Measurements from ENCODE around the gene RASA2. TPM values are rescaled to one million over a fixed set of nuclear protein-coding genes. Genes with fewer than 3 reads are reported as not detected.

Gene RASA2
- total RNA-seq, 6 experiments from 2014 or later, result 12.6 to 17.7 (median 14.5) TPM

- Mint-ChIP-seq H3K27ac (no peak overlapping the region), H3K4me3 (no peak overlapping the region), H3K9me3 (peaks cover 28% of the 10 kb centered on the region), H3K36me3 (ENCODE audit: low read depth) (peaks cover 47% of the 10 kb centered on the region), H3K27me3 (ENCODE audit: insufficient read depth) (peaks cover 2% of the 10 kb centered on the region), H3K4me1 (ENCODE audit: low read depth) (peaks cover 54% of the 10 kb centered on the region)
- TF ChIP-seq, protein P1, sequence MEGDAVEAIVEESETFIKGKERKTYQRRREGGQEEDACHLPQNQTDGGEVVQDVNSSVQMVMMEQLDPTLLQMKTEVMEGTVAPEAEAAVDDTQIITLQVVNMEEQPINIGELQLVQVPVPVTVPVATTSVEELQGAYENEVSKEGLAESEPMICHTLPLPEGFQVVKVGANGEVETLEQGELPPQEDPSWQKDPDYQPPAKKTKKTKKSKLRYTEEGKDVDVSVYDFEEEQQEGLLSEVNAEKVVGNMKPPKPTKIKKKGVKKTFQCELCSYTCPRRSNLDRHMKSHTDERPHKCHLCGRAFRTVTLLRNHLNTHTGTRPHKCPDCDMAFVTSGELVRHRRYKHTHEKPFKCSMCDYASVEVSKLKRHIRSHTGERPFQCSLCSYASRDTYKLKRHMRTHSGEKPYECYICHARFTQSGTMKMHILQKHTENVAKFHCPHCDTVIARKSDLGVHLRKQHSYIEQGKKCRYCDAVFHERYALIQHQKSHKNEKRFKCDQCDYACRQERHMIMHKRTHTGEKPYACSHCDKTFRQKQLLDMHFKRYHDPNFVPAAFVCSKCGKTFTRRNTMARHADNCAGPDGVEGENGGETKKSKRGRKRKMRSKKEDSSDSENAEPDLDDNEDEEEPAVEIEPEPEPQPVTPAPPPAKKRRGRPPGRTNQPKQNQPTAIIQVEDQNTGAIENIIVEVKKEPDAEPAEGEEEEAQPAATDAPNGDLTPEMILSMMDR (IDR thresholded peaks at IDR 0.05), result no peak
- DNase-seq, result no peak
Observed at GRCh38 chr3:141540531-141540930, 53.7 kb downstream of the RASA2 start.

DNA sequence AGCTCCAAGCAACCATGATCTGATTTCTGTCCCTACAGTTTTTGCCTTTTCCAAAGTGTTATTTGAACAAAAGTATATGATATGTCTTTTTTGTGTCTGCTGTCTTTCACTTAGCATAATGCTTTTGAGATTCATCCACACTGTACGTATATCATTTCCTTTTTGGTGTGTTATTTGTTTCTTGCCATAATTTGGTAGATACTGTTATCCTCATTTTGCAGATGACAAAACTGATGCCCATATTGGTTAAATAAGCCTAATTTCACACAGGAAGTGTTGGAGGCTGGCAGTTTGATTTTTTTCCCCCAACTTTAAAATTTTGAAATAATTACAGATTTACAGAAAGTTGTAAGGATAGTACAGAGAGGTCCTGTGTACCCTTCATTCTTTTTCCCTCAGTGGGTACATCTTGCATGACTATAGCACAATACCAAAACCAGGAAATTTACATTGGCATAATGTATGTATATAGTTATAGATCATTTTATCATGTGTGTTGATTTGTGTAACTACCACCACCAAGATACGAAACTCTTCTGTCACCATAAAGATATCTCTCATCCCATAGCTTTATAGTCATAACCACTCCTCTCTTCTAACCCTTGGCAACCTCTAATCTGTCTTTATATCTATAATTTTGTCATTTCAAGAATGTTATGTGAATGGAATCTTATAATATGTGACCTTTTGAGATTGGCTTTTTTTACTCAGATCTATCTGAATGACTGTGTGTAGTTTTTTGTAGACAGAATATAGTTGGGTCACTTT lies 55.6 kb downstream of the RASA2 start:
- H3K4me3 Mint-ChIP-seq, result no peak overlapping the region
- H3K9me3 Mint-ChIP-seq, result peaks cover 44% of the 10 kb centered on the region
- H3K36me3 Mint-ChIP-seq (ENCODE audit: low read depth), result peaks cover 58% of the 10 kb centered on the region
- peaks cover 54% of the 10 kb centered on the region for H3K4me1 Mint-ChIP-seq (ENCODE audit: low read depth)
- DNase-seq, result no peak
- H3K27me3 Mint-ChIP-seq (ENCODE audit: insufficient read depth), result no peaks in the 10 kb centered on the region; the same call in 1 of the 2 replicates
- no peak overlapping the region for H3K27ac Mint-ChIP-seq
- TF ChIP-seq, protein P1 (IDR thresholded peaks at IDR 0.05), result no peak

GRCh38 chr3:141542989-141543388 lies 56.2 kb downstream of the RASA2 start:
- TF ChIP-seq, protein P1 (IDR thresholded peaks at IDR 0.05), result peak; percentile 64
- Mint-ChIP-seq H3K36me3 (ENCODE audit: low read depth) (peaks cover 64% of the 10 kb centered on the region), H3K4me3 (peak overlapping the region; percentile 51), H3K9me3 (peaks cover 50% of the 10 kb centered on the region), H3K27me3 (ENCODE audit: insufficient read depth) (no peaks in the 10 kb centered on the region; the same call in 1 of the 2 replicates), H3K27ac (peak overlapping the region; percentile 58), H3K4me1 (ENCODE audit: low read depth) (peaks cover 54% of the 10 kb centered on the region)
- DNase-seq, result no peak

DNA sequence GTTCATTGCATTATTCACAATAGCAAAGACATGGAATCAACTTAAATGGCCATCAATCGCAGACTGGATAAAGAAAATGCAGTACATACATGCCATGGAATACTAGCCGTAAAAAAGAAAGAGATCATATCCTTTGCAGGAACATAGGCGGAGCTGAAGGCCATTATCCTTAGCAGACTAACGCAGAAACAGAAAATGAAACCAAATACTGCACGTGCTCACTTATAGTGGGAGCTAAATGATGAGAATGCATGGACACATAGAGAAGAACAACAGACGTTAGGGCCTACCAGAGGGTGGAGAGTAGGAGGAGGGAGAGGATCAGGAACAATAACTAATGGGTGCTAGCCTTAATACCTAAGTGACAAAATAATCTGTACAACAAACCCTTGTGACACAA lies 57.9 kb downstream of the RASA2 start:
- no peak for DNase-seq
- H3K27me3 Mint-ChIP-seq (ENCODE audit: insufficient read depth), result no peaks in the 10 kb centered on the region; the same call in 1 of the 2 replicates
- peaks cover 40% of the 10 kb centered on the region for H3K4me1 Mint-ChIP-seq (ENCODE audit: low read depth)
- no peak overlapping the region for H3K4me3 Mint-ChIP-seq
- H3K27ac Mint-ChIP-seq, result no peak overlapping the region
- TF ChIP-seq, protein P1 (IDR thresholded peaks at IDR 0.05), result no peak
- H3K36me3 Mint-ChIP-seq (ENCODE audit: low read depth), result peaks cover 78% of the 10 kb centered on the region
- peaks cover 53% of the 10 kb centered on the region for H3K9me3 Mint-ChIP-seq

DNA sequence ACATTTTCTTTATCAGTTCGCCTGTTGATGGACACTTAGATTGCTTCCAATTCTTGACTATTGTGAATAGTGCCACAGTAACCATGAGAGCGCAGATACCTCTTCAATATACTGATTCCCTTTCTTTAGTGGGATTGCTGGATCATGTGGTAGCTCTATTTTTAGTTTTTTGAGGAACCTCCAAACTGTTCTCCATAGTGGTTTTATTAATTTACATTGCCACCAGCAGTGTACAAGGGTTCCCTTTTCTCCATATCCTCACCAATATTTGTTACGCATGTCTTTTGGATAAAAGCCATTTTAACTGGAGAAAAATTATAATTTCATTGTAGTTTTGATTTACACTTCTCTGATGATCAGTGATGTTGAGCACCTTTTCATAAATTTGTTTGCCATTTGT lies 59.3 kb downstream of the RASA2 start:
- TF ChIP-seq, protein P1 (IDR thresholded peaks at IDR 0.05), result no peak
- peaks cover 83% of the 10 kb centered on the region for H3K36me3 Mint-ChIP-seq (ENCODE audit: low read depth)
- H3K9me3 Mint-ChIP-seq, result peaks cover 53% of the 10 kb centered on the region
- H3K27me3 Mint-ChIP-seq (ENCODE audit: insufficient read depth), result no peaks in the 10 kb centered on the region
- H3K27ac Mint-ChIP-seq, result no peak overlapping the region; the same call in 1 of the 2 replicates
- DNase-seq, result no peak
- peaks cover 26% of the 10 kb centered on the region for H3K4me1 Mint-ChIP-seq (ENCODE audit: low read depth)
- no peak overlapping the region for H3K4me3 Mint-ChIP-seq

All from HFFc6 (cell line).